Uterus (tissue), 4 donors: ENCODE measurements around the gene CWF19L2. TPM values are rescaled to one million over a fixed set of nuclear protein-coding genes. Genes with fewer than 3 reads are reported as not detected.

Experiments
- DNase-seq, 2 donors: peaks; one replicate each; pipeline ENCODE4 v3.0.0-alpha.2; 2019 to 2020
- H3K27ac ChIP-seq, 2 donors: fragments of 200-600 bp; sonication (generic); 1 replicate in 1 of 2; 2 replicates in 1 of 2; pipeline ENCODE4 v1.5.1; 2016 to 2018
- H3K27me3 ChIP-seq, 2 donors: fragments of 200-600 bp; sonication (generic); one replicate each; pipeline ENCODE4 v1.5.1; 2018 to 2019; ENCODE audit warnings: control low read depth in 1 of 2
- H3K36me3 ChIP-seq, 2 donors: fragments of 200-600 bp; sonication (generic); one replicate each; pipeline ENCODE4 v1.5.1; 2019; ENCODE audit warnings: control low read depth in 1 of 2
- H3K4me1 ChIP-seq, 2 donors: fragments of 200-600 bp; sonication (generic); one replicate each; pipeline ENCODE4 v1.5.1; 2018 to 2019; ENCODE audit warnings: control low read depth in 1 of 2
- H3K4me3 ChIP-seq, 2 donors: fragments of 200-600 bp; sonication (generic); 1 replicate in 1 of 2; 2 replicates in 1 of 2; pipeline ENCODE4 v1.5.1; 2018 to 2019; ENCODE audit warnings: mild to moderate bottlenecking in 1 of 2
- H3K9me3 ChIP-seq, 2 donors: fragments of 200-600 bp; sonication (generic); one replicate each; pipeline ENCODE4 v1.5.1; 2019; ENCODE audit warnings: control low read depth in 1 of 2
- CTCF ChIP-seq, 4 experiments: fragments of 200-600 bp in 2 of 4; fragments of 450-650 bp in 2 of 4; sonication (generic) in 2 of 4; IDR thresholded peaks; one replicate each; pipeline ENCODE4 v1.5.1; 2016 to 2019; ENCODE audit warnings: antibody characterized with exemption in 4 of 4, mild to moderate bottlenecking in 2 of 4, moderate library complexity in 1 of 4
- POLR2A ChIP-seq, 2 donors: fragments of 450-650 bp; IDR thresholded peaks; one replicate each; pipeline ENCODE4 v1.6.1; 2016; ENCODE audit warnings: antibody characterized with exemption in 2 of 2, mild to moderate bottlenecking in 1 of 2, moderate library complexity in 1 of 2
- intact Hi-C: fragments of 100-400 bp; cut with DNase I; formaldehyde crosslinking; loops from one replicate; pipeline ENCODE4 v1.15.1; 2023; ENCODE audit warnings: low total_unique reads
- total RNA-seq, 4 donors: library from RNA; depleted of rRNA in 3 of 4; stranded (reverse); fragments of >200 nt in 3 of 4; gene quantifications; one replicate each; pipeline versions ENCODE4 v1.1.0 to v1.2.4, GENCODE V29; 2014 to 2023
- donor health status: DM: yes; HTN: yes; CAD: no.

Gene CWF19L2
- total RNA-seq, 4 donors from 2014 or later, result 16.1 to 41.0 (median 27.8) TPM

GRCh38 chr11:107354780-107355179 lies 102.8 kb downstream of the CWF19L2 start:
- TF ChIP-seq POLR2A (IDR thresholded peaks at IDR 0.05), result no peak
- DNase-seq, result no peak
- H3K27me3 ChIP-seq, result no peaks in the 10 kb centered on the region

GRCh38 chr11:107337917-107338316 lies 119.7 kb downstream of the CWF19L2 start:
- Histone ChIP-seq H3K27ac (no peak overlapping the region), H3K4me1 (no peaks in the 10 kb centered on the region), H3K9me3 (no peaks in the 10 kb centered on the region), H3K36me3 (no peaks in the 10 kb centered on the region), H3K27me3 (no peaks in the 10 kb centered on the region), H3K4me3 (no peak overlapping the region)
- no peak for TF ChIP-seq POLR2A (IDR thresholded peaks at IDR 0.05)
- TF ChIP-seq CTCF (IDR thresholded peaks at IDR 0.05), result no peak
- intact Hi-C loops, result no loop called here
- DNase-seq, result no peak

More at GRCh38 chr11:107354780-107355179, 102.8 kb downstream of the CWF19L2 start:
- H3K9me3 ChIP-seq, result no peaks in the 10 kb centered on the region
- H3K4me3 ChIP-seq, result no peak overlapping the region
- intact Hi-C loops, result no loop called here
- H3K4me1 ChIP-seq, result no peaks in the 10 kb centered on the region
- H3K36me3 ChIP-seq, result no peaks in the 10 kb centered on the region
- H3K27ac ChIP-seq, result no peak overlapping the region

GRCh38 chr11:107331728-107332127 lies 125.9 kb downstream of the CWF19L2 start:
- Histone ChIP-seq H3K36me3 (no peaks in the 10 kb centered on the region), H3K4me1 (no peaks in the 10 kb centered on the region), H3K27me3 (no peaks in the 10 kb centered on the region), H3K9me3 (no peaks in the 10 kb centered on the region), H3K27ac (no peak overlapping the region), H3K4me3 (no peak overlapping the region)
- intact Hi-C loops, result no loop called here
- TF ChIP-seq POLR2A (IDR thresholded peaks at IDR 0.05) (no peak), CTCF (IDR thresholded peaks at IDR 0.05) (no peak)
- no peak for DNase-seq

- Histone ChIP-seq H3K4me3 (no peak overlapping the region), H3K36me3 (no peaks in the 10 kb centered on the region), H3K27ac (no peak overlapping the region), H3K9me3 (no peaks in the 10 kb centered on the region), H3K4me1 (no peaks in the 10 kb centered on the region), H3K27me3 (no peaks in the 10 kb centered on the region)
- no peak for DNase-seq
- intact Hi-C loops, result no loop called here
- TF ChIP-seq CTCF (IDR thresholded peaks at IDR 0.05) (no peak), POLR2A (IDR thresholded peaks at IDR 0.05) (no peak)
These were observed 128.5 kb downstream of the CWF19L2 start for GRCh38 chr11:107329164-107329563.

- TF ChIP-seq POLR2A (IDR thresholded peaks at IDR 0.05), result no peak
- no peak for TF ChIP-seq CTCF (IDR thresholded peaks at IDR 0.05)
- no peaks in the 10 kb centered on the region for H3K36me3 ChIP-seq
- H3K4me1 ChIP-seq, result no peaks in the 10 kb centered on the region
- no peak overlapping the region for H3K27ac ChIP-seq
- DNase-seq, result no peak
- intact Hi-C loops, result no loop called here
- no peaks in the 10 kb centered on the region for H3K27me3 ChIP-seq
- H3K4me3 ChIP-seq, result no peak overlapping the region
- peaks cover 0 to 8% of the 10 kb centered on the region in 2 donors for H3K9me3 ChIP-seq
These were observed 141.2 kb downstream of the CWF19L2 start for GRCh38 chr11:107316426-107316825.

GRCh38 chr11:107307991-107308390 lies 149.6 kb downstream of the CWF19L2 start:
- no peak for DNase-seq
- Histone ChIP-seq H3K4me1 (no peaks in the 10 kb centered on the region), H3K9me3 (no peaks in the 10 kb centered on the region), H3K4me3 (no peak overlapping the region), H3K36me3 (no peaks in the 10 kb centered on the region), H3K27ac (no peak overlapping the region), H3K27me3 (no peaks in the 10 kb centered on the region)
- intact Hi-C loops, result no loop called here
- TF ChIP-seq CTCF (IDR thresholded peaks at IDR 0.05), result no peak
- TF ChIP-seq POLR2A (IDR thresholded peaks at IDR 0.05), result no peak
